HG02884 (cell line): ENCODE results near the gene NPM1.

Experiments
- ATAC-seq: cut with Tn5 transposase; IDR thresholded peaks from one replicate; pipeline ENCODE4 v1.9.1; 2021; ENCODE audit warnings: mild to moderate bottlenecking, moderate library complexity; ENCODE audit not compliant: unreplicated experiment

The NPM1 gene

GRCh38 chr5:171447226-171447625, 59.6 kb downstream of the NPM1 start:
- no peak for ATAC-seq

GRCh38 chr5:171449426-171449825, 61.8 kb downstream of the NPM1 start:
- no peak for ATAC-seq

GRCh38 chr5:171450423-171451331, 63.0 kb downstream of the NPM1 start:
- no peak for ATAC-seq

- no peak for ATAC-seq
These were observed 63.8 kb downstream of the NPM1 start for GRCh38 chr5:171451421-171451820.

- no peak for ATAC-seq
These were observed 65.5 kb downstream of the NPM1 start for GRCh38 chr5:171453056-171453725.

GRCh38 chr5:171453988-171454387, 66.3 kb downstream of the NPM1 start:
- no peak for ATAC-seq

- no peak for ATAC-seq
These were observed 66.9 kb downstream of the NPM1 start for GRCh38 chr5:171454549-171454948.

- no peak for ATAC-seq
These were observed 67.9 kb downstream of the NPM1 start for GRCh38 chr5:171455522-171455921.

- ATAC-seq = no peak
These were observed 69.7 kb downstream of the NPM1 start for GRCh38 chr5:171457208-171457981.

- no peak for ATAC-seq
These were observed 72.2 kb downstream of the NPM1 start for GRCh38 chr5:171459839-171460238.
